ENCODE results near the gene SMYD3. TPM values are rescaled to one million over a fixed set of nuclear protein-coding genes. Genes with fewer than 3 reads are reported as not detected.

Gene SMYD3
- total and polyA plus RNA-seq, 9 of the 15 experiments (the other 6 are each of a cell fraction or from before 2014, with no cell fraction given), result 128 to 440 (median 197) TPM

DNA sequence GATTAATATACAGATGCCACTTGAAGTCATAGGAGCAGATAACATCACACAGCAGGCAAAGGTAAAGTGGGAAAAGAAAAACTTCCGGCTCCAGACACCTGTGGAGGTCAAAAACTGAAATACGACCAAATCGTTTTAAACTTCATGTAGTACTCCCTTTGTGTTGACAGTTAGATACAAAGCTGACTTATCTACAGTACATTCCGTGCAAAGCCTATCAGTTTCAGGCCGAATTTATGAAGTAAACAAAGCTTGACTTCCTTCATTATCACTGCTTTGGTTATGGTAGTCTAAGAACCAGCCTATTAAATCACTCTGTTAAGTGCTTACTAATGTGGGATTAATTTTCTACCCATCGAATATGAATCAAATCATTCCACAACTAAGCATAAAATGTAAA is 156.3 kb downstream of the SMYD3 start (continued):
- TF ChIP-seq, protein P1, sequence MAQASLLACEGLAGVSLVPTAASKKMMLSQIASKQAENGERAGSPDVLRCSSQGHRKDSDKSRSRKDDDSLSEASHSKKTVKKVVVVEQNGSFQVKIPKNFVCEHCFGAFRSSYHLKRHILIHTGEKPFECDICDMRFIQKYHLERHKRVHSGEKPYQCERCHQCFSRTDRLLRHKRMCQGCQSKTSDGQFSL (CRISPR knock-in tag; IDR thresholded peaks at IDR 0.05), result no peak
- TF ChIP-seq, protein P1 (tag; IDR thresholded peaks at IDR 0.05), result no peak
- TF ChIP-seq RNF2 (IDR thresholded peaks at IDR 0.05), result no peak
- TF ChIP-seq POLR3A (IDR thresholded peaks at IDR 0.05; ENCODE audit: borderline replicate concordance, extremely low read depth, insufficient read depth, insufficient read length), result no peak
- TF ChIP-seq EHMT2 (IDR thresholded peaks at IDR 0.05), result no peak
- TF ChIP-seq, protein P2, sequence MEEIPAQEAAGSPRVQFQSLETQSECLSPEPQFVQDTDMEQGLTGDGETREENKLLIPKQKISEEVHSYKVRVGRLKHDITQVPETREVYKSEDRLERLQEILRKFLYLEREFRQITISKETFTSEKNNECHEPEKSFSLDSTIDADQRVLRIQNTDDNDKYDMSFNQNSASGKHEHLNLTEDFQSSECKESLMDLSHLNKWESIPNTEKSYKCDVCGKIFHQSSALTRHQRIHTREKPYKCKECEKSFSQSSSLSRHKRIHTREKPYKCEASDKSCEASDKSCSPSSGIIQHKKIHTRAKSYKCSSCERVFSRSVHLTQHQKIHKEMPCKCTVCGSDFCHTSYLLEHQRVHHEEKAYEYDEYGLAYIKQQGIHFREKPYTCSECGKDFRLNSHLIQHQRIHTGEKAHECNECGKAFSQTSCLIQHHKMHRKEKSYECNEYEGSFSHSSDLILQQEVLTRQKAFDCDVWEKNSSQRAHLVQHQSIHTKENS (CRISPR knock-in tag; IDR thresholded peaks at IDR 0.05), result no peak
- TF ChIP-seq FOXK2 (conservative IDR thresholded peaks at IDR 0.05 in 1 of 2, IDR thresholded peaks at IDR 0.05 in 1 of 2; ENCODE audit: low read depth in 2 of 2), result peak; percentile 28 to 79; a peak in 2 of 4 replicates
- no peak for TF ChIP-seq ZNF408 (CRISPR knock-in tag; IDR thresholded peaks at IDR 0.05; ENCODE audit: low read depth)
- no peak for TF ChIP-seq CBX3 (IDR thresholded peaks at IDR 0.05; ENCODE audit: borderline replicate concordance in 1 of 2, low read length in 2 of 2)
- TF ChIP-seq, protein P3, sequence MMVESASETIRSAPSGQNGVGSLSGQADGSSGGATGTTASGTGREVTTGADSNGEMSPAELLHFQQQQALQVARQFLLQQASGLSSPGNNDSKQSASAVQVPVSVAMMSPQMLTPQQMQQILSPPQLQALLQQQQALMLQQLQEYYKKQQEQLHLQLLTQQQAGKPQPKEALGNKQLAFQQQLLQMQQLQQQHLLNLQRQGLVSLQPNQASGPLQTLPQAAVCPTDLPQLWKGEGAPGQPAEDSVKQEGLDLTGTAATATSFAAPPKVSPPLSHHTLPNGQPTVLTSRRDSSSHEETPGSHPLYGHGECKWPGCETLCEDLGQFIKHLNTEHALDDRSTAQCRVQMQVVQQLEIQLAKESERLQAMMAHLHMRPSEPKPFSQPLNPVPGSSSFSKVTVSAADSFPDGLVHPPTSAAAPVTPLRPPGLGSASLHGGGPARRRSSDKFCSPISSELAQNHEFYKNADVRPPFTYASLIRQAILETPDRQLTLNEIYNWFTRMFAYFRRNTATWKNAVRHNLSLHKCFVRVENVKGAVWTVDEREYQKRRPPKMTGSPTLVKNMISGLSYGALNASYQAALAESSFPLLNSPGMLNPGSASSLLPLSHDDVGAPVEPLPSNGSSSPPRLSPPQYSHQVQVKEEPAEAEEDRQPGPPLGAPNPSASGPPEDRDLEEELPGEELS (CRISPR knock-in tag; IDR thresholded peaks at IDR 0.05; ENCODE audit: borderline replicate concordance), result no peak
- no peak for TF ChIP-seq ZBTB1 (CRISPR knock-in tag; IDR thresholded peaks at IDR 0.05; ENCODE audit: borderline replicate concordance, low read depth)
- no peak for TF ChIP-seq FOXK1 (CRISPR knock-in tag; IDR thresholded peaks at IDR 0.05; ENCODE audit: borderline replicate concordance)

All from K562 (cell line).